ENCODE measurements around the gene SDE2. TPM values are rescaled to one million over a fixed set of nuclear protein-coding genes. Genes with fewer than 3 reads are reported as not detected.
A peak's percentile ranks its signal among the peaks of the same experiment; 100 is the strongest.

SDE2 gene
- total RNA-seq: 10 to 100 TPM; 19.9 to 24.8 TPM

DNA sequence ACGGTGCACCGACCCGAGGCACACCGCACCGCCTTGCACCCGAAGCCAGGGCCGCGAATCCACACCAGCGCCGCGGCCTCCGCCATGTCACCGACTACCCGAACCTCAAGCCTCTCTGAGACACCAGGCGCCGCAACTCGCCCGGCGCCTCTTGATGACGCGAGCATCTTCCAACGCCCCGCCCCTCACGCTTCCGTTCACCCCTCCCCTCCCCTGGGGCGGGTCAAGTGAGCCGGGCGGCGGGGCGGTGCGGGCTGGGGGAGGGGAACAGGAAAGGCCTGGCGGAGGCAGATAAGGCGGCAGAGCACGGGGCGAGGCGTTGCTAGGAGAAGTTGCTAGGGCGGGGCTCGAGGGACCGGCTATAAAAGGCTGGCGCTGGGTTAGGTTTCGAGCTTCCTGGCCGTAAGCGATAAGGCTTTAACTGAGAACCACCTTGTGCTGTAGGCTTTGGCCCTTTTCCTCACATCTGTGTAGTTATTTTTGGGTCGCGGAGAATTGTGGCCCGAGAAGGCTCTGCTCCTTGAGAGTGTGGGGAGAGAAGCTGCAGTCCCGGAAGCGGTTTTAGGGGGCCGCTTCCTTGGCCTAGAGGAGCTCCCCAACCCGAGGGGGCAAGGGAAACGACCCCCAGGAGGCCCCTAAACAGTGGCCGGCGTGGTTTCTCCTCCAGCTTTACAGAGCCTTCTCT lies at the start of gene SDE2:
Gene SDE2 (minus strand): TSS at position 117 of the 685 bp plus-strand sequence. CDS start 31 bp downstream, at position 86.
- H3K27me3 ChIP-seq (replicated peaks; ENCODE audit: insufficient read depth): no peaks in the 10 kb centered on the region
- H3K9me3 ChIP-seq: no peaks in the 10 kb centered on the region
- WGBS: under 1% methylated on average over 53 of the region's 53 CpGs
- H3K4me1 ChIP-seq (replicated peaks): peaks cover 12% of the 10 kb centered on the region
- H3K36me3 ChIP-seq: no peaks in the 10 kb centered on the region
- peak within 1 kb of the TSS; percentile 90 to 93 for H3K27ac ChIP-seq
- intact Hi-C loops (cut with DNase I): loop anchor here (2.0 kb wide), 1 partner anchor 65 kb away; no protein-coding TSS in a partner anchor
- H3K4me3 ChIP-seq: peak within 1 kb of the TSS; percentile 66
- TF ChIP-seq POLR2AphosphoS5 (IDR thresholded peaks at IDR 0.05) (peak; percentile 100), POLR2A (IDR thresholded peaks at IDR 0.05) (peak; percentile 87)
- TF ChIP-seq, protein P1, sequence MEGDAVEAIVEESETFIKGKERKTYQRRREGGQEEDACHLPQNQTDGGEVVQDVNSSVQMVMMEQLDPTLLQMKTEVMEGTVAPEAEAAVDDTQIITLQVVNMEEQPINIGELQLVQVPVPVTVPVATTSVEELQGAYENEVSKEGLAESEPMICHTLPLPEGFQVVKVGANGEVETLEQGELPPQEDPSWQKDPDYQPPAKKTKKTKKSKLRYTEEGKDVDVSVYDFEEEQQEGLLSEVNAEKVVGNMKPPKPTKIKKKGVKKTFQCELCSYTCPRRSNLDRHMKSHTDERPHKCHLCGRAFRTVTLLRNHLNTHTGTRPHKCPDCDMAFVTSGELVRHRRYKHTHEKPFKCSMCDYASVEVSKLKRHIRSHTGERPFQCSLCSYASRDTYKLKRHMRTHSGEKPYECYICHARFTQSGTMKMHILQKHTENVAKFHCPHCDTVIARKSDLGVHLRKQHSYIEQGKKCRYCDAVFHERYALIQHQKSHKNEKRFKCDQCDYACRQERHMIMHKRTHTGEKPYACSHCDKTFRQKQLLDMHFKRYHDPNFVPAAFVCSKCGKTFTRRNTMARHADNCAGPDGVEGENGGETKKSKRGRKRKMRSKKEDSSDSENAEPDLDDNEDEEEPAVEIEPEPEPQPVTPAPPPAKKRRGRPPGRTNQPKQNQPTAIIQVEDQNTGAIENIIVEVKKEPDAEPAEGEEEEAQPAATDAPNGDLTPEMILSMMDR (IDR thresholded peaks at IDR 0.05): peak in 1 of 4 experiments; percentile 6
- peak; percentile 99 for DNase-seq (ENCODE audit: low spot score)

DNA sequence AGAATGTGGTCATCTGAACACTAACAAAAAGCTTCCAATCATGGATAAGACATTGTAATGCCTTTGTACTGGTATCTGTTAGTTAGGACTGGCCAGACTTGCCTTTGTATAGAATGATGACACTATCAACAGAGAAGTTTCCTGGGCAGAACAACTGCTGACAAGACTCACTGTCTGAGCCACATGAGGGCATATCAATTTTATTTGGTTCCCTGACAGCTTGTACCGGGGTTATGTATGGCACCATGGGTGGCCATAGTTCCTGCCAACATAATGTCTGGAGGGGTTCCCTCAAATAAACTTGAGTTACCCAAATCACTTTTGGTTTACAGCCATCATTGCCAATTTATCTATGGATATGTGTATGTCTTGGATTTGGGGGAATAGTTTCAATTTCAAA lies 49.7 kb upstream of the SDE2 start:
- no peak for DNase-seq (ENCODE audit: low spot score)
- Histone ChIP-seq H3K4me1 (replicated peaks) (no peaks in the 10 kb centered on the region), H3K27me3 (replicated peaks; ENCODE audit: insufficient read depth) (no peaks in the 10 kb centered on the region), H3K36me3 (no peaks in the 10 kb centered on the region), H3K27ac (no peak overlapping the region), H3K9me3 (no peaks in the 10 kb centered on the region), H3K4me3 (no peak overlapping the region)
- intact Hi-C loops (cut with DNase I): no loop called here
- WGBS: 20% methylated on average over 1 of the region's 1 CpG
- no peak for TF ChIP-seq POLR2A (IDR thresholded peaks at IDR 0.05)
- TF ChIP-seq, protein P1 (IDR thresholded peaks at IDR 0.05): no peak
- TF ChIP-seq POLR2AphosphoS5 (IDR thresholded peaks at IDR 0.05): no peak

- Histone ChIP-seq H3K36me3 (no peaks in the 10 kb centered on the region), H3K4me1 (replicated peaks) (no peaks in the 10 kb centered on the region), H3K4me3 (no peak overlapping the region), H3K27me3 (replicated peaks; ENCODE audit: insufficient read depth) (no peaks in the 10 kb centered on the region), H3K27ac (no peak overlapping the region), H3K9me3 (no peaks in the 10 kb centered on the region)
- intact Hi-C loops (cut with DNase I): no loop called here
- WGBS: 23% methylated on average over 1 of the region's 1 CpG
- no peak for DNase-seq (ENCODE audit: low spot score)
- TF ChIP-seq POLR2A (IDR thresholded peaks at IDR 0.05) (no peak), POLR2AphosphoS5 (IDR thresholded peaks at IDR 0.05) (no peak)
- TF ChIP-seq, protein P1 (IDR thresholded peaks at IDR 0.05): no peak
Measured at GRCh38 chr1:226047495-226047894, 48.4 kb upstream of the SDE2 start.

- no peaks in the 10 kb centered on the region for H3K36me3 ChIP-seq
- no peak for DNase-seq (ENCODE audit: low spot score)
- intact Hi-C loops (cut with DNase I): no loop called here
- WGBS: 85% methylated on average over 6 of the region's 6 CpGs
- H3K4me1 ChIP-seq (replicated peaks): no peaks in the 10 kb centered on the region
- no peak for TF ChIP-seq POLR2A (IDR thresholded peaks at IDR 0.05)
- TF ChIP-seq POLR2AphosphoS5 (IDR thresholded peaks at IDR 0.05): no peak
- TF ChIP-seq, protein P1 (IDR thresholded peaks at IDR 0.05): no peak
- no peaks in the 10 kb centered on the region for H3K27me3 ChIP-seq (replicated peaks; ENCODE audit: insufficient read depth)
- no peak overlapping the region for H3K4me3 ChIP-seq
- no peak overlapping the region for H3K27ac ChIP-seq
- H3K9me3 ChIP-seq: no peaks in the 10 kb centered on the region
Measured at GRCh38 chr1:226046240-226046639, 47.1 kb upstream of the SDE2 start.

Measured in prostate gland (tissue), 2 donors.